HCT116 (cell line): Measurements from ENCODE around the gene OSBPL8. TPM values are rescaled to one million over a fixed set of nuclear protein-coding genes. Genes with fewer than 3 reads are reported as not detected.

Experiments used
- ATAC-seq: fragments of 200-7000 bp; cut with Tn5 transposase; 2 replicates; pipeline ENCODE4 v1.9.1; 2020; ENCODE audit warnings: mild to moderate bottlenecking, moderate library complexity
- BruUV-seq: library from RNA; stranded (reverse); fragments of 400-500 nt; replicated peaks from 2 replicates; lab custom pipeline; 2021; lab: Mats Ljungman, UMichigan
- CTCF ChIA-PET: fragments of 300-600 bp; sonication (Branson Sonifier 250); formaldehyde crosslinking; loops from one replicate; lab custom pipeline; 2021; ENCODE audit warnings: antibody characterized with exemption; lab: Charles Lee
- POLR2A ChIA-PET: fragments of 300-600, 350-600 bp; sonication (Branson Sonifier 250); formaldehyde crosslinking; loops from one replicate; lab custom pipeline; 2021; ENCODE audit warnings: antibody characterized with exemption; lab: Charles Lee
- RAD21 ChIA-PET, 2 experiments: fragments of 300-600 bp; sonication (Branson Sonifier 250); formaldehyde crosslinking; loops; one replicate each; lab custom pipeline; 2023; ENCODE audit warnings: low total read pairs in 2 of 2; ENCODE audit not compliant: uncharacterized antibody in 2 of 2, unreplicated experiment in 2 of 2, low non-redundant PET in 1 of 2; lab: Charles Lee
- DNase-seq: peaks from one replicate; pipeline ENCODE4 v3.0.0-alpha.2; 2010; ENCODE audit warnings: low read depth, low spot score
- H2AFZ ChIP-seq: fragments of 200-600 bp; shearing (Covaris generic), sonication (generic); 2 replicates; pipeline ENCODE4 v1.6.1; 2017; ENCODE audit warnings: low read depth, mixed run types, mixed read lengths, antibody characterized with exemption, low read length; ENCODE audit not compliant: poor library complexity, severe bottlenecking
- H3K27ac ChIP-seq: 2 replicates; pipeline ENCODE4 v1.5.1; 2012; ENCODE audit warnings: low read depth, low read length
- H3K27me3 ChIP-seq: fragments of 200-600 bp; sonication (generic); 2 replicates; pipeline ENCODE4 v1.6.1; 2016; ENCODE audit warnings: mixed run types, low read length, mixed read lengths; ENCODE audit not compliant: insufficient read depth
- H3K36me3 ChIP-seq, 2 experiments: fragments of 200-500 bp in 1 of 2; fragments of 200-600 bp in 1 of 2; sonication (Bioruptor generic) in 1 of 2; sonication (generic) in 1 of 2; 2 replicates each; pipeline versions ENCODE4 v1.5.1 to v1.6.1; 2014 to 2016; ENCODE audit warnings: low read length in 2 of 2, inconsistent platforms in 1 of 2, mixed read lengths in 1 of 2, mixed run types in 1 of 2; ENCODE audit not compliant: insufficient read depth in 2 of 2, control insufficient read depth in 1 of 2
- H3K4me1 ChIP-seq, 2 experiments: fragments of 200-600 bp in 1 of 2; sonication (generic) in 1 of 2; 2 replicates each; pipeline versions ENCODE4 v1.5.1 to v1.6.1; 2012 to 2017; ENCODE audit warnings: low read length in 2 of 2, inconsistent platforms in 1 of 2, mild to moderate bottlenecking in 1 of 2, mixed read lengths in 1 of 2, mixed run types in 1 of 2, moderate library complexity in 1 of 2; ENCODE audit not compliant: insufficient read depth in 2 of 2, control insufficient read depth in 1 of 2
- H3K4me2 ChIP-seq: fragments of 200-600 bp; sonication (generic); 2 replicates; pipeline ENCODE4 v1.6.1; 2017; ENCODE audit warnings: mixed run types, low read length, mixed read lengths
- H3K4me3 ChIP-seq, 2 experiments: fragments of 200-600 bp in 1 of 2; sonication (generic) in 1 of 2; replicated peaks in 1 of 2; 2 replicates each; pipeline ENCODE4 v1.5.1; 2011 to 2016; ENCODE audit warnings: low read length in 2 of 2, control low read depth in 1 of 2, low read depth in 1 of 2, mild to moderate bottlenecking in 1 of 2, mixed read lengths in 1 of 2, mixed run types in 1 of 2
- H3K79me2 ChIP-seq: fragments of 200-600 bp; sonication (generic); 2 replicates; pipeline ENCODE4 v1.6.1; 2017; ENCODE audit warnings: mild to moderate bottlenecking, mixed run types, low read length, moderate library complexity, mixed read lengths; ENCODE audit not compliant: insufficient read depth
- H3K9ac ChIP-seq: fragments of 200-600 bp; sonication (generic); 2 replicates; pipeline ENCODE4 v1.6.1; 2016; ENCODE audit warnings: low read length, mixed read lengths
- H3K9me2 ChIP-seq: fragments of 200-600 bp; sonication (generic), shearing (Covaris generic); 2 replicates; pipeline ENCODE4 v1.6.1; 2017; ENCODE audit warnings: mixed run types, mild to moderate bottlenecking, moderate library complexity; ENCODE audit not compliant: insufficient read depth
- H3K9me3 ChIP-seq, 2 experiments: fragments of 200-500 bp in 1 of 2; fragments of 200-600 bp in 1 of 2; sonication (Bioruptor generic) in 1 of 2; sonication (generic) in 1 of 2; 2 replicates each; pipeline ENCODE4 v1.6.1; 2014 to 2017; ENCODE audit warnings: low read length in 2 of 2, mixed read lengths in 2 of 2, inconsistent platforms in 1 of 2, low read depth in 1 of 2, mild to moderate bottlenecking in 1 of 2, mixed run types in 1 of 2, moderate library complexity in 1 of 2; ENCODE audit not compliant: control insufficient read depth in 1 of 2, insufficient read depth in 1 of 2
- H4K20me1 ChIP-seq: fragments of 200-600 bp; sonication (generic), shearing (Covaris generic); 2 replicates; pipeline ENCODE4 v1.6.1; 2017; ENCODE audit warnings: mixed run types, mild to moderate bottlenecking, moderate library complexity; ENCODE audit not compliant: insufficient read depth
- ATF3 ChIP-seq: IDR thresholded peaks from 2 replicates; pipeline ENCODE4 v1.6.1; 2012
- CBX3 ChIP-seq: IDR thresholded peaks from 2 replicates; pipeline ENCODE4 v1.6.1; 2012; ENCODE audit warnings: low read depth
- CTCF ChIP-seq, 3 experiments: fragments of 200-600 bp in 1 of 3; sonication (generic) in 1 of 3; IDR thresholded peaks in 2 of 3; conservative IDR thresholded peaks in 1 of 3; 2 replicates each; pipeline ENCODE4 v1.5.1; 2012 to 2017; ENCODE audit warnings: low read depth in 2 of 3, low read length in 2 of 3, antibody characterized with exemption in 1 of 3, borderline replicate concordance in 1 of 3, control low read depth in 1 of 3, mild to moderate bottlenecking in 1 of 3, mixed read lengths in 1 of 3, mixed run types in 1 of 3, moderate library complexity in 1 of 3; ENCODE audit not compliant: insufficient read depth in 1 of 3
- EGR1 ChIP-seq: IDR thresholded peaks from 2 replicates; pipeline ENCODE4 v1.6.1; 2012; ENCODE audit warnings: low read depth
- ELF1 ChIP-seq: IDR thresholded peaks from 2 replicates; pipeline ENCODE4 v1.6.1; 2012; ENCODE audit warnings: low read depth, borderline replicate concordance
- EZH2 ChIP-seq: fragments of 200-600 bp; sonication (generic); IDR thresholded peaks from 2 replicates; pipeline ENCODE4 v1.6.1; 2017; ENCODE audit warnings: antibody characterized with exemption, mixed run types
- EZH2phosphoT487 ChIP-seq: fragments of 200-600 bp; IDR thresholded peaks from 2 replicates; pipeline ENCODE4 v1.6.1; 2018; ENCODE audit warnings: antibody characterized with exemption, borderline replicate concordance
- FOSL1 ChIP-seq: IDR thresholded peaks from 2 replicates; pipeline ENCODE4 v1.6.1; 2012; ENCODE audit warnings: low read depth
- MAX ChIP-seq: IDR thresholded peaks from 2 replicates; pipeline ENCODE4 v1.6.1; 2012
- POLR2A ChIP-seq: IDR thresholded peaks from 2 replicates; pipeline ENCODE4 v1.7.0; 2011; ENCODE audit warnings: borderline replicate concordance; ENCODE audit not compliant: insufficient read depth, insufficient read length; ENCODE audit errors: extremely low read depth
- POLR2AphosphoS5 ChIP-seq: IDR thresholded peaks from 2 replicates; pipeline ENCODE4 v1.6.1; 2011; ENCODE audit warnings: mild to moderate bottlenecking, low read depth, low read length, moderate library complexity
- RAD21 ChIP-seq: IDR thresholded peaks from 2 replicates; pipeline ENCODE4 v1.6.1; 2012; ENCODE audit warnings: low read depth, mild to moderate bottlenecking
- TCF7L2 ChIP-seq: IDR thresholded peaks from 2 replicates; pipeline ENCODE4 v1.7.0; 2011; ENCODE audit warnings: borderline replicate concordance, inconsistent platforms; ENCODE audit not compliant: insufficient read depth, insufficient read length; ENCODE audit errors: extremely low read depth
- intact Hi-C: fragments of 100-400 bp; cut with micrococcal nuclease; formaldehyde crosslinking; loops from 2 replicates; pipeline ENCODE4 v1.10.0; 2022
- total RNA-seq: library from RNA; stranded (reverse); gene quantifications from one replicate; pipeline ENCODE4 v1.2.1, GENCODE V29; 2021; ENCODE audit not compliant: unreplicated experiment

Gene OSBPL8
- total RNA-seq, 1 experiment from 2014 or later, result 115 TPM

- Histone ChIP-seq H3K4me3 (no peak overlapping the region), H3K9me3 (no peaks in the 10 kb centered on the region), H3K4me1 (no peaks in the 10 kb centered on the region), H3K9ac (no peak overlapping the region), H3K9me2 (no peaks in the 10 kb centered on the region), H3K4me2 (no peak overlapping the region), H3K27me3 (no peaks in the 10 kb centered on the region), H2AFZ (no peak overlapping the region), H3K27ac (no peak overlapping the region), H3K36me3 (peaks cover 14 to 23% of the 10 kb centered on the region in 2 experiments), H3K79me2 (no peaks in the 10 kb centered on the region), H4K20me1 (no peaks in the 10 kb centered on the region)
- BruUV-seq, result no TSS peak
- CTCF ChIA-PET, result no interaction called here
- no peak for DNase-seq
- POLR2A ChIA-PET, result interaction anchor here (0.6 kb wide), 1 partner anchor 577 kb away, joined by 3 read pairs; no protein-coding TSS in a partner anchor
- intact Hi-C loops, result no loop called here
- RAD21 ChIA-PET, result no interaction called here
- no peak for ATAC-seq
- TF ChIP-seq MAX (no peak), EZH2phosphoT487 (no peak), CTCF (IDR thresholded peaks at IDR 0.05 in 2 of 3, conservative IDR thresholded peaks at IDR 0.05 in 1 of 3; ENCODE audit: borderline replicate concordance in 1 of 3, insufficient read depth in 1 of 3, low read depth in 2 of 3, low read length in 2 of 3) (no peak), TCF7L2 (no peak)
Measured at GRCh38 chr12:76375939-76376338, 183.6 kb downstream of the OSBPL8 start.

- ATAC-seq, result no peak
- TF ChIP-seq ATF3 (no peak), FOSL1 (no peak), CTCF (IDR thresholded peaks at IDR 0.05 in 2 of 3, conservative IDR thresholded peaks at IDR 0.05 in 1 of 3; ENCODE audit: borderline replicate concordance in 1 of 3, insufficient read depth in 1 of 3, low read depth in 2 of 3, low read length in 2 of 3) (no peak), RAD21 (no peak), CBX3 (no peak), EGR1 (no peak), POLR2AphosphoS5 (no peak), EZH2 (no peak), ELF1 (no peak), POLR2A (no peak)
Measured at GRCh38 chr12:76375470-76375869, 184.1 kb downstream of the OSBPL8 start.

More at GRCh38 chr12:76375470-76375869, 184.1 kb downstream of the OSBPL8 start:
- Histone ChIP-seq H4K20me1 (no peaks in the 10 kb centered on the region), H2AFZ (no peak overlapping the region), H3K27me3 (no peaks in the 10 kb centered on the region), H3K4me3 (no peak overlapping the region), H3K4me1 (no peaks in the 10 kb centered on the region), H3K27ac (no peak overlapping the region), H3K9me3 (no peaks in the 10 kb centered on the region), H3K36me3 (peaks cover 14 to 23% of the 10 kb centered on the region in 2 experiments), H3K4me2 (no peak overlapping the region), H3K79me2 (no peaks in the 10 kb centered on the region), H3K9ac (no peak overlapping the region), H3K9me2 (no peaks in the 10 kb centered on the region)
- POLR2A ChIA-PET, result interaction anchor here (0.6 kb wide), 1 partner anchor 578 kb away, joined by 3 read pairs; no protein-coding TSS in a partner anchor
- BruUV-seq, result no TSS peak
- RAD21 ChIA-PET, result no interaction called here
- DNase-seq, result no peak
- intact Hi-C loops, result no loop called here
- CTCF ChIA-PET, result no interaction called here
